Peyer's patch (tissue), 4 donors: ENCODE data around the gene BRCA1. TPM values are rescaled to one million over a fixed set of nuclear protein-coding genes. Genes with fewer than 3 reads are reported as not detected.
A peak's percentile ranks its signal among the peaks of the same experiment; 100 is the strongest.

Experiments used
- DNase-seq, 3 donors: peaks; one replicate each; pipeline ENCODE4 v3.0.0-alpha.2; 2017 to 2019
- H3K27ac ChIP-seq, 4 donors: fragments of 200-600 bp; sonication (generic); one replicate each; pipeline ENCODE4 v1.5.1; 2016 to 2019
- H3K27me3 ChIP-seq, 2 donors: fragments of 200-600 bp; sonication (generic); one replicate each; pipeline ENCODE4 v1.5.1; 2019
- H3K36me3 ChIP-seq, 3 donors: fragments of 200-600 bp; sonication (generic); one replicate each; pipeline ENCODE4 v1.5.1; 2016 to 2019
- H3K4me1 ChIP-seq, 4 donors: fragments of 200-600 bp; sonication (generic); one replicate each; pipeline ENCODE4 v1.5.1; 2016 to 2019
- H3K4me3 ChIP-seq, 4 donors: fragments of 200-600 bp; sonication (generic); 1 replicate in 3 of 4; 2 replicates in 1 of 4; pipeline ENCODE4 v1.5.1; 2016 to 2019; ENCODE audit warnings: mild to moderate bottlenecking in 1 of 4
- H3K9me3 ChIP-seq, 4 donors: fragments of 200-600 bp; sonication (generic); one replicate each; pipeline ENCODE4 v1.5.1; 2016 to 2019; ENCODE audit warnings: mild to moderate bottlenecking in 1 of 4
- CTCF ChIP-seq, 6 experiments: fragments of 450-650 bp in 4 of 6; fragments of 200-600 bp in 2 of 6; sonication (generic) in 1 of 6; IDR thresholded peaks; one replicate each; pipeline ENCODE4 v1.5.1; 2017 to 2019; ENCODE audit warnings: antibody characterized with exemption in 6 of 6, mild to moderate bottlenecking in 3 of 6, moderate library complexity in 1 of 6
- POLR2A ChIP-seq, 2 donors: fragments of 450-650 bp; IDR thresholded peaks; one replicate each; pipeline ENCODE4 v1.5.1; 2017; ENCODE audit warnings: antibody characterized with exemption in 2 of 2, mild to moderate bottlenecking in 2 of 2, moderate library complexity in 2 of 2
- small RNA-seq, 2 donors: library from RNA; depleted of rRNA; stranded (forward); fragments of <200 nt; gene quantifications; one replicate each; pipeline ENCODE3, GENCODE V24; 2016
- total RNA-seq, 4 donors: library from RNA; depleted of rRNA; stranded (reverse); fragments of >200 nt; gene quantifications; one replicate each; pipeline ENCODE4 v1.1.0, GENCODE V29; 2016

BRCA1 gene
- total RNA-seq, 4 donors from 2014 or later = 9.0 to 38.0 (median 14.2) TPM

- peaks cover 0 to 42% (median 0%) of the 10 kb centered on the region in 3 donors for H3K36me3 ChIP-seq
- no peaks in the 10 kb centered on the region for H3K9me3 ChIP-seq
- peak overlapping the region; percentile 49 to 79 (median 68) for H3K4me3 ChIP-seq
- DNase-seq = no peak
- no peaks in the 10 kb centered on the region for H3K27me3 ChIP-seq
- peaks cover 0 to 10% (median 2%) of the 10 kb centered on the region in 4 donors for H3K4me1 ChIP-seq
- no peak for TF ChIP-seq POLR2A (IDR thresholded peaks at IDR 0.05)
- no peak for TF ChIP-seq CTCF (IDR thresholded peaks at IDR 0.05)
- peak overlapping the region; percentile 83 to 94 (median 92) for H3K27ac ChIP-seq
Observed at GRCh38 chr17:42999003-42999525, 126.1 kb downstream of the BRCA1 start.

- Histone ChIP-seq H3K4me3 (peak within 1 kb of the TSS; percentile 49 to 79 (median 68)), H3K27me3 (no peaks in the 10 kb centered on the region), H3K9me3 (no peaks in the 10 kb centered on the region), H3K36me3 (peaks cover 0 to 40% (median 0%) of the 10 kb centered on the region in 3 donors), H3K4me1 (peaks cover 0 to 10% (median 2%) of the 10 kb centered on the region in 4 donors), H3K27ac (peak within 1 kb of the TSS; percentile 83 to 94 (median 92))
- TF ChIP-seq CTCF (IDR thresholded peaks at IDR 0.05) (peak; percentile 89 to 98 (median 94)), POLR2A (IDR thresholded peaks at IDR 0.05) (peak; percentile 85 to 93)
- DNase-seq = peak; percentile 97 to 99 (median 98)
Observed at GRCh38 chr17:42997984-42998938, 126.9 kb downstream of the BRCA1 start, which contains the start of gene RPL27. Gene RPL27, plus strand, starts transcription at chr17:42998419. Its CDS starts 332 bp downstream, at chr17:42998751.

- no peak for DNase-seq
- Histone ChIP-seq H3K4me3 (peak overlapping the region in 3 of 4 donors; percentile 18 to 31 (median 21)), H3K27me3 (no peaks in the 10 kb centered on the region), H3K36me3 (peaks cover 0 to 41% (median 0%) of the 10 kb centered on the region in 3 donors), H3K4me1 (peaks cover 0 to 10% (median 2%) of the 10 kb centered on the region in 4 donors), H3K27ac (peak overlapping the region; percentile 83 to 94 (median 92)), H3K9me3 (no peaks in the 10 kb centered on the region)
- TF ChIP-seq POLR2A (IDR thresholded peaks at IDR 0.05) = no peak
- TF ChIP-seq CTCF (IDR thresholded peaks at IDR 0.05) = no peak
Observed at GRCh38 chr17:42997390-42997983, 127.7 kb downstream of the BRCA1 start.

Small RNA genes lying within 50 kb of the gene (small RNA-seq; reads per million reads assigned to genes)
- gene AC060780.2 = 0 reads per million in 2 donors
- gene AC060780.3 = 0 reads per million in 2 donors
- 0 reads per million in 2 donors for gene AC135721.1

Other genes starting within 250 kb of the BRCA1 start
- gene G6PC1, start 224.6 kb downstream of the BRCA1 start, total RNA-seq = 10 to 100 TPM in 3 of 4 donors, 1 to 10 TPM in 1; 2.5 to 97.8 (median 66.0) TPM
- 10 to 100 TPM; 12.6 to 33.5 (median 26.5) TPM for gene AARSD1, start 160.9 kb downstream of the BRCA1 start, total RNA-seq
- gene PTGES3L, start 145.3 kb downstream of the BRCA1 start, total RNA-seq = 1 to 10 TPM in 3 of 4 donors, not detected in 1; 1.6 to 6.9 (median 5.5) TPM
- gene RUNDC1, start 144.8 kb downstream of the BRCA1 start, total RNA-seq = 10 to 100 TPM; 17.2 to 37.3 (median 26.9) TPM
- 1,000 to 10,000 TPM in 1 of 4 donors, 100 to 1,000 TPM in 3; 331 to 1,066 (median 442) TPM for gene RPL27, start 126.9 kb downstream of the BRCA1 start, total RNA-seq
- 10 to 100 TPM; 60.1 to 85.8 (median 73.4) TPM for gene IFI35, start 118.6 kb downstream of the BRCA1 start, total RNA-seq
- 10 to 100 TPM; 52.8 to 97.8 (median 71.5) TPM for gene VAT1, start 103.0 kb downstream of the BRCA1 start, total RNA-seq
- 1 to 10 TPM in 1 of 4 donors, under 1 TPM in 3; 0.27 to 1.7 (median 0.32) TPM for gene RND2, start 100.1 kb downstream of the BRCA1 start, total RNA-seq
- gene NBR1, start 45.9 kb upstream of the BRCA1 start, total RNA-seq = 100 to 1,000 TPM; 102 to 139 (median 127) TPM
- gene TMEM106A, start 86.5 kb upstream of the BRCA1 start, total RNA-seq = 10 to 100 TPM in 3 of 4 donors, 1 to 10 TPM in 1; 7.1 to 54.5 (median 15.3) TPM
- gene CCDC200, start 103.3 kb upstream of the BRCA1 start, total RNA-seq = 1 to 10 TPM in 1 of 4 donors, not detected in 3; 1.5 TPM
- not detected for gene RNU2-1, start 108.6 kb upstream of the BRCA1 start, total RNA-seq